K562 (cell line): ENCODE data around the gene PHF1. TPM values are rescaled to one million over a fixed set of nuclear protein-coding genes. Genes with fewer than 3 reads are reported as not detected.

Source experiments
- ATAC-seq: fragments of 200-7000 bp; cut with Tn5 transposase; 3 replicates; pipeline ENCODE4 v1.9.1; 2020; ENCODE audit warnings: moderate library complexity
- BruUV-seq: library from RNA; stranded (reverse); fragments of 400-500 nt; replicated peaks from 2 replicates; lab custom pipeline; 2021; lab: Mats Ljungman, UMichigan
- CTCF ChIA-PET: fragments of 300-600 bp; formaldehyde crosslinking; extraction: SDS; loops from one replicate; lab custom pipeline; 2021; ENCODE audit warnings: low intra/inter-chr PET ratio; lab: Yijun Ruan, JAX
- POLR2A ChIA-PET: fragments of 300-600, 350-650 bp; sonication (Branson Sonifier 250); formaldehyde crosslinking; extraction: SDS; loops from one replicate; lab custom pipeline; 2021; ENCODE audit warnings: antibody characterized with exemption, inconsistent platforms; lab: Yijun Ruan, JAX
- DNase-seq, 4 experiments: peaks; one replicate each; pipeline versions ENCODE4 v3.0.0 to v3.0.0-alpha.2; 2011 to 2018; ENCODE audit warnings: low spot score in 3 of 4, mixed read lengths in 3 of 4; ENCODE audit errors: extremely low read depth in 1 of 4
- FAIRE-seq: peaks from 2 replicates; lab custom pipeline; 2011; peaks lifted over from hg19 to GRCh38; lab: Jason Lieb, UNC
- H2AFZ ChIP-seq: 2 replicates; pipeline ENCODE4 v1.6.0; 2011; ENCODE audit warnings: low read depth, low read length, control low read depth, inconsistent platforms
- H3K27ac ChIP-seq: fragments of 200-600 bp; 3 replicates; pipeline ENCODE4 v1.8.0; 2011; ENCODE audit warnings: low read depth, mild to moderate bottlenecking, control low read depth, inconsistent platforms, low read length, moderate library complexity, mixed read lengths; ENCODE audit errors: extremely low read depth
- H3K27me3 ChIP-seq, 2 experiments: fragments of 300-600 bp in 1 of 2; 2 replicates in 1 of 2; 3 replicates in 1 of 2; pipeline versions ENCODE4 v1.6.0 to v1.8.0; 2011; ENCODE audit warnings: inconsistent platforms in 2 of 2, low read length in 2 of 2, mild to moderate bottlenecking in 1 of 2, mixed read lengths in 1 of 2, moderate library complexity in 1 of 2; ENCODE audit not compliant: control insufficient read depth in 2 of 2, insufficient read depth in 2 of 2
- H3K36me3 ChIP-seq: fragments of 300-600 bp; 3 replicates; pipeline ENCODE4 v1.8.0; 2011; ENCODE audit warnings: mild to moderate bottlenecking, low read length, inconsistent platforms; ENCODE audit not compliant: control insufficient read depth, insufficient read depth
- H3K4me1 ChIP-seq, 2 experiments: fragments of 200-600 bp in 1 of 2; replicated peaks in 1 of 2; 2 replicates in 1 of 2; 3 replicates in 1 of 2; pipeline versions ENCODE4 v1.5.1 to v1.8.0; 2011; ENCODE audit warnings: inconsistent platforms in 2 of 2, low read length in 2 of 2, mild to moderate bottlenecking in 1 of 2, mixed read lengths in 1 of 2, moderate library complexity in 1 of 2; ENCODE audit not compliant: control insufficient read depth in 2 of 2, insufficient read depth in 2 of 2
- H3K4me2 ChIP-seq: 2 replicates; pipeline ENCODE4 v1.6.1; 2011; ENCODE audit warnings: low read length, control low read depth, inconsistent platforms, mixed read lengths; ENCODE audit not compliant: insufficient read depth
- H3K4me3 ChIP-seq: fragments of 200-600 bp; sonication (generic), shearing (Covaris generic); 2 replicates; pipeline ENCODE4 v1.5.1; 2016; ENCODE audit warnings: control low read depth, inconsistent platforms
- H3K79me2 ChIP-seq: fragments of 200-600 bp; 3 replicates; pipeline ENCODE4 v1.8.0; 2011; ENCODE audit warnings: low read length, inconsistent platforms; ENCODE audit not compliant: control insufficient read depth, insufficient read depth
- H3K9ac ChIP-seq, 2 experiments: 2 replicates each; pipeline versions ENCODE4 v1.6.0 to v1.6.1; 2011; ENCODE audit warnings: low read depth in 2 of 2, low read length in 2 of 2, control low read depth in 1 of 2, inconsistent platforms in 1 of 2, mild to moderate bottlenecking in 1 of 2, mixed read lengths in 1 of 2; ENCODE audit not compliant: insufficient read depth in 1 of 2
- H3K9me1 ChIP-seq: one replicate; pipeline ENCODE4 v1.6.0; 2011; ENCODE audit warnings: inconsistent platforms, mild to moderate bottlenecking, low read length, moderate library complexity; ENCODE audit not compliant: control insufficient read depth, insufficient read depth
- H3K9me3 ChIP-seq: replicated peaks from 2 replicates; pipeline ENCODE4 v1.5.1; 2011; ENCODE audit warnings: low read depth, low read length, inconsistent platforms; ENCODE audit not compliant: control insufficient read depth, insufficient read depth
- H4K20me1 ChIP-seq: replicated peaks from 2 replicates; pipeline ENCODE4 v1.6.1; 2011; ENCODE audit warnings: low read length, inconsistent platforms, mixed read lengths; ENCODE audit not compliant: control insufficient read depth, insufficient read depth
- HLTF ChIP-seq: fragments of 450-650 bp; IDR thresholded peaks from 2 replicates; pipeline ENCODE4 v1.6.1; 2016
- HMGN3 ChIP-seq: IDR thresholded peaks from 2 replicates; pipeline ENCODE4 v1.6.1; 2011; ENCODE audit warnings: borderline replicate concordance, low read depth, mild to moderate bottlenecking, mixed read lengths, low read length; ENCODE audit not compliant: insufficient read length; ENCODE audit errors: extremely low read depth
- HOXB6 ChIP-seq: fragments of 250-450 bp; sonication (Bioruptor Pico); IDR thresholded peaks from 2 replicates; pipeline ENCODE4 v1.5.1; 2022; ENCODE audit warnings: mild to moderate bottlenecking, borderline replicate concordance
- MEIS2 ChIP-seq: fragments of 450-650 bp; IDR thresholded peaks from 2 replicates; pipeline ENCODE4 v1.6.1; 2014; ENCODE audit warnings: mild to moderate bottlenecking; ENCODE audit not compliant: partially characterized antibody
- RAD21 ChIP-seq, 2 experiments: fragments of 250-450 bp in 1 of 2; fragments of 450-650 bp in 1 of 2; sonication (Bioruptor Pico) in 1 of 2; formaldehyde crosslinking in 1 of 2; IDR thresholded peaks in 1 of 2; conservative IDR thresholded peaks in 1 of 2; 2 replicates each; pipeline versions ENCODE4 v1.4.0 to v1.8.0; 2020 to 2022; ENCODE audit warnings: mild to moderate bottlenecking in 2 of 2, moderate library complexity in 1 of 2
- TSC22D4 ChIP-seq: fragments of 450-650 bp; IDR thresholded peaks from 2 replicates; pipeline ENCODE4 v1.6.1; 2016; ENCODE audit warnings: missing genetic modification characterization, missing biosample characterization, control low read depth
- ZNF586 ChIP-seq: fragments of 450-650 bp; formaldehyde crosslinking; conservative IDR thresholded peaks from 2 replicates; pipeline ENCODE4 v1.4.0; 2020; ENCODE audit warnings: mild to moderate bottlenecking, moderate library complexity
- WGBS: fragments of 100-300 bp; shearing (Covaris generic); methylation state at CpG from one replicate; pipeline ENCODE4 v1.1.6; 2016; ENCODE audit warnings: low coverage, mixed read lengths; ENCODE audit not compliant: insufficient coverage; ENCODE audit errors: missing lambda C conversion rate; 5-methylcytosine and 5-hydroxymethylcytosine counted together
- in situ Hi-C: fragments of 300-500 bp; cut with MboI; formaldehyde crosslinking; loops from 4 replicates; pipeline ENCODE4 v1.15.0; 2018; ENCODE audit warnings: inconsistent platforms, mixed read lengths
- intact Hi-C: fragments of 100-400 bp; cut with micrococcal nuclease; formaldehyde crosslinking; loops from 2 replicates; pipeline ENCODE4 v1.14.2; 2022
- polyA plus RNA-seq, 8 experiments: library from polyadenylated mRNA; depleted of rRNA in 4 of 8; stranded (reverse) in 5 of 8; unstranded in 3 of 8; fragments of >200 nt; fragmentation: Nextera tagmentation in 2 of 8; fragmentation: Illumina TruSeq in 1 of 8; extraction: Ambion mirVana in 2 of 8; extraction: Trizol in 1 of 8; gene quantifications; 2 replicates each; pipeline versions ENCODE4 v1.2.1 to v1.2.3, GENCODE V29; 2011 to 2014; ENCODE audit warnings: inconsistent platforms in 1 of 8, missing spikeins in 1 of 8
- total RNA-seq, 7 experiments: library from RNA; depleted of rRNA in 6 of 7; stranded (reverse); fragments of >200 nt in 6 of 7; fragmentation: Illumina TruSeq in 2 of 7; extraction: Trizol in 2 of 7; gene quantifications; 2 replicates each; pipeline versions ENCODE4 v1.2.1 to v1.2.3, GENCODE V29; 2011 to 2021; ENCODE audit warnings: low replicate concordance in 1 of 7
- TF ChIP-seq, protein P1 (sequence below): fragments of 250-450 bp; sonication (Bioruptor Pico); IDR thresholded peaks from 2 replicates; pipeline ENCODE4 v1.5.1; 2021; ENCODE audit warnings: mild to moderate bottlenecking
- TF ChIP-seq, protein P2 (sequence below), 2 experiments: IDR thresholded peaks; 2 replicates each; pipeline ENCODE4 v1.6.1; 2012; ENCODE audit warnings: improper control_type of control experiment in 2 of 2, low read depth in 2 of 2, low read length in 2 of 2, borderline replicate concordance in 1 of 2
- TF ChIP-seq, protein P3 (sequence below): fragments of 200-800 bp; sonication (Bioruptor generic); IDR thresholded peaks from 2 replicates; pipeline ENCODE4 v1.6.1; 2016; ENCODE audit warnings: missing genetic modification characterization, missing compliant biosample characterization

Gene PHF1
- total and polyA plus RNA-seq, 9 of the 15 experiments (the other 6 are each of a cell fraction or from before 2014, with no cell fraction given) = 3.7 to 64.2 (median 33.7) TPM

DNA sequence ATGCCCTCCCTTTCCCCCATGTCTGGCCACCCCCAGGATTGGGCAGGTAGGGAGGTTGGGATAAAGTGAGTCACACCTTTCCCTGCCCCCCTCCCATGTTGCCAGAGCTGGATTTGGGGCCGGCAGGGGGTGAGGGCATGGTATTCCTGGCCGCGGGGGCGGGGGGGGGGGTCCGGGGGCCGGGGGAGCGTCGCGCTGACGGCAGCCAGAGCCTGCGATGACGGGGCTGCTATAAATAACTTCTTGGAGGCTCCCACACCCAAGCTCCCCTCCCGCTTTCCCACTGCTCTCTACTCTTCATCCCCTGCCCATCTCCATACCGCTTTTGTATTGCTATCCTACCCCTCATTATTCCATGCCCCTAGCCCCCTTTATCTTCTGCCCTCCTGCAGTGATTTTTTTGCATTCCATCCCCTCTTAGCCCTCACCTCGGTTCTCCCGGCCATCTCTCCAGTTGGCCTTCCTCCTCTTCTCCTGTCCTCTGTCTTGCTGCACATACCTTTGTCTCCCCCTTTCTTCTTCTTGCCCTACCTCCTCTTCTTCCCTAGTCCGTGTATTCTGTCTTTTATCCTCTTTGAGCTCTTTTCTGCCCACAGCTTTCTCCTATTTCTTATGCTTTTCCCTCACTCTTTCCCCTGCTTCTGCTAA is 22.9 kb downstream of the PHF1 start:
- no peak for ATAC-seq
- intact Hi-C loops = no loop called here
- no peak overlapping the region for H3K4me3 ChIP-seq
- TF ChIP-seq HOXB6 (CRISPR knock-in tag) = no peak
- TF ChIP-seq, protein P1, sequence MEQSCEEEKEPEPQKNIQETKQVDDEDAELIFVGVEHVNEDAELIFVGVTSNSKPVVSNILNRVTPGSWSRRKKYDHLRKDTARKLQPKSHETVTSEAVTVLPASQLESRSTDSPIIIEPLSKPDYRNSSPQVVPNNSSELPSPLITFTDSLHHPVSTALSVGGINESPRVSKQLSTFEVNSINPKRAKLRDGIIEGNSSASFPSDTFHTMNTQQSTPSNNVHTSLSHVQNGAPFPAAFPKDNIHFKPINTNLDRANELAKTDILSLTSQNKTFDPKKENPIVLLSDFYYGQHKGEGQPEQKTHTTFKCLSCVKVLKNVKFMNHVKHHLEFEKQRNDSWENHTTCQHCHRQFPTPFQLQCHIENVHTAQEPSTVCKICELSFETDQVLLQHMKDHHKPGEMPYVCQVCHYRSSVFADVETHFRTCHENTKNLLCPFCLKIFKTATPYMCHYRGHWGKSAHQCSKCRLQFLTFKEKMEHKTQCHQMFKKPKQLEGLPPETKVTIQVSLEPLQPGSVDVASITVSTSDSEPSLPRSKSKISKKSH = no peak
- TF ChIP-seq MEIS2 = no peak
- TF ChIP-seq ZNF586 (CRISPR knock-in tag) = no peak
- TF ChIP-seq RAD21 (CRISPR knock-in tag; conservative IDR thresholded peaks at IDR 0.05 in 1 of 2, IDR thresholded peaks at IDR 0.05 in 1 of 2) = no peak
- peak; percentile 77; the same call in 1 of the 2 replicates for TF ChIP-seq TSC22D4 (tag)
- TF ChIP-seq HMGN3 = no peak
- TF ChIP-seq, protein P2, sequence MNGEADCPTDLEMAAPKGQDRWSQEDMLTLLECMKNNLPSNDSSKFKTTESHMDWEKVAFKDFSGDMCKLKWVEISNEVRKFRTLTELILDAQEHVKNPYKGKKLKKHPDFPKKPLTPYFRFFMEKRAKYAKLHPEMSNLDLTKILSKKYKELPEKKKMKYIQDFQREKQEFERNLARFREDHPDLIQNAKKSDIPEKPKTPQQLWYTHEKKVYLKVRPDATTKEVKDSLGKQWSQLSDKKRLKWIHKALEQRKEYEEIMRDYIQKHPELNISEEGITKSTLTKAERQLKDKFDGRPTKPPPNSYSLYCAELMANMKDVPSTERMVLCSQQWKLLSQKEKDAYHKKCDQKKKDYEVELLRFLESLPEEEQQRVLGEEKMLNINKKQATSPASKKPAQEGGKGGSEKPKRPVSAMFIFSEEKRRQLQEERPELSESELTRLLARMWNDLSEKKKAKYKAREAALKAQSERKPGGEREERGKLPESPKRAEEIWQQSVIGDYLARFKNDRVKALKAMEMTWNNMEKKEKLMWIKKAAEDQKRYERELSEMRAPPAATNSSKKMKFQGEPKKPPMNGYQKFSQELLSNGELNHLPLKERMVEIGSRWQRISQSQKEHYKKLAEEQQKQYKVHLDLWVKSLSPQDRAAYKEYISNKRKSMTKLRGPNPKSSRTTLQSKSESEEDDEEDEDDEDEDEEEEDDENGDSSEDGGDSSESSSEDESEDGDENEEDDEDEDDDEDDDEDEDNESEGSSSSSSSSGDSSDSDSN (IDR thresholded peaks at IDR 0.05; ENCODE audit: borderline replicate concordance in 1 of 2, low read depth in 2 of 2, low read length in 2 of 2) = no peak
- no peak for TF ChIP-seq HLTF
- TF ChIP-seq, protein P3, sequence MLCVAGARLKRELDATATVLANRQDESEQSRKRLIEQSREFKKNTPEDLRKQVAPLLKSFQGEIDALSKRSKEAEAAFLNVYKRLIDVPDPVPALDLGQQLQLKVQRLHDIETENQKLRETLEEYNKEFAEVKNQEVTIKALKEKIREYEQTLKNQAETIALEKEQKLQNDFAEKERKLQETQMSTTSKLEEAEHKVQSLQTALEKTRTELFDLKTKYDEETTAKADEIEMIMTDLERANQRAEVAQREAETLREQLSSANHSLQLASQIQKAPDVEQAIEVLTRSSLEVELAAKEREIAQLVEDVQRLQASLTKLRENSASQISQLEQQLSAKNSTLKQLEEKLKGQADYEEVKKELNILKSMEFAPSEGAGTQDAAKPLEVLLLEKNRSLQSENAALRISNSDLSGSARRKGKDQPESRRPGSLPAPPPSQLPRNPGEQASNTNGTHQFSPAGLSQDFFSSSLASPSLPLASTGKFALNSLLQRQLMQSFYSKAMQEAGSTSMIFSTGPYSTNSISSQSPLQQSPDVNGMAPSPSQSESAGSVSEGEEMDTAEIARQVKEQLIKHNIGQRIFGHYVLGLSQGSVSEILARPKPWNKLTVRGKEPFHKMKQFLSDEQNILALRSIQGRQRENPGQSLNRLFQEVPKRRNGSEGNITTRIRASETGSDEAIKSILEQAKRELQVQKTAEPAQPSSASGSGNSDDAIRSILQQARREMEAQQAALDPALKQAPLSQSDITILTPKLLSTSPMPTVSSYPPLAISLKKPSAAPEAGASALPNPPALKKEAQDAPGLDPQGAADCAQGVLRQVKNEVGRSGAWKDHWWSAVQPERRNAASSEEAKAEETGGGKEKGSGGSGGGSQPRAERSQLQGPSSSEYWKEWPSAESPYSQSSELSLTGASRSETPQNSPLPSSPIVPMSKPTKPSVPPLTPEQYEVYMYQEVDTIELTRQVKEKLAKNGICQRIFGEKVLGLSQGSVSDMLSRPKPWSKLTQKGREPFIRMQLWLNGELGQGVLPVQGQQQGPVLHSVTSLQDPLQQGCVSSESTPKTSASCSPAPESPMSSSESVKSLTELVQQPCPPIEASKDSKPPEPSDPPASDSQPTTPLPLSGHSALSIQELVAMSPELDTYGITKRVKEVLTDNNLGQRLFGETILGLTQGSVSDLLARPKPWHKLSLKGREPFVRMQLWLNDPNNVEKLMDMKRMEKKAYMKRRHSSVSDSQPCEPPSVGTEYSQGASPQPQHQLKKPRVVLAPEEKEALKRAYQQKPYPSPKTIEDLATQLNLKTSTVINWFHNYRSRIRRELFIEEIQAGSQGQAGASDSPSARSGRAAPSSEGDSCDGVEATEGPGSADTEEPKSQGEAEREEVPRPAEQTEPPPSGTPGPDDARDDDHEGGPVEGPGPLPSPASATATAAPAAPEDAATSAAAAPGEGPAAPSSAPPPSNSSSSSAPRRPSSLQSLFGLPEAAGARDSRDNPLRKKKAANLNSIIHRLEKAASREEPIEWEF (CRISPR knock-in tag) = no peak

More for the DNA sequence above, 22.9 kb downstream of the PHF1 start:
- H3K4me1 ChIP-seq = peaks cover 31 to 41% of the 10 kb centered on the region in 2 experiments
- H3K4me2 ChIP-seq = no peak overlapping the region
- CTCF ChIA-PET = no interaction called here
- H3K9me3 ChIP-seq = no peaks in the 10 kb centered on the region
- peak overlapping the region in 1 of 2 experiments; percentile 69; a peak in 1 of 4 replicates for H3K9ac ChIP-seq
- no peaks in the 10 kb centered on the region; the same call in 1 of the 2 replicates for H4K20me1 ChIP-seq
- H3K79me2 ChIP-seq = peaks cover 25% of the 10 kb centered on the region
- no peak for DNase-seq
- BruUV-seq = no TSS peak
- in situ Hi-C loops = no loop called here
- H3K27ac ChIP-seq = no peak overlapping the region
- no peak overlapping the region for H2AFZ ChIP-seq
- POLR2A ChIA-PET = interaction anchor here (0.6 to 1.3 kb wide), 2 partner anchors 11 to 262 kb away, joined by 3 read pairs; no protein-coding TSS in a partner anchor
- H3K27me3 ChIP-seq = no peaks in the 10 kb centered on the region
- H3K9me1 ChIP-seq = no peaks in the 10 kb centered on the region
- no peak for FAIRE-seq
- WGBS = 23% methylated on average over 8 of the region's 17 CpGs
- H3K36me3 ChIP-seq = peaks cover 33% of the 10 kb centered on the region; the same call in 2 of the 3 replicates
